GM19043 (cell line): ENCODE results near the gene PIGR.

Experiments
- ATAC-seq: cut with Tn5 transposase; IDR thresholded peaks from one replicate; pipeline ENCODE4 v1.9.1; 2021; ENCODE audit warnings: low read depth; ENCODE audit not compliant: unreplicated experiment

The PIGR gene

DNA sequence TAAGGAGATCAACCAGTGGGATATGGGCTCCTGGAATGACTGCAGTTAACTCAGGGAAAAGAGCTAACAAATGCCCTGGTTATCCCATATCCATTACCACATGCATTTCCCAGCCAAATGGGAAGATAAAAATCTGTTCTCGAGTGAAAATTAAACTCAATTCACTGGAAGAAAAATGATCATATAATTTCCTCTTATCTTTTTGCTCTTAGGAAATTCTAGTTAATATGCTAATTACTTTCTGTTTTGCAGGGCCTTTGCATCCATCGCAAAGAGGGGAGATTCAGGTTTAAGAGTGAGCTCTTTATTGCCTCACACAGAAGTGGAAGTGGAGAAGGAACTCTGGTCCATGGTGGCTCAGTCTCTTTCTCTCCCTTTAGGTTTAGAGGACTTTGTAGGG is 52.9 kb downstream of the PIGR start:
- ATAC-seq: no peak

- no peak for ATAC-seq
Measured at GRCh38 chr1:206892351-206892984, 53.8 kb downstream of the PIGR start.

GRCh38 chr1:206891412-206891811 is 54.9 kb downstream of the PIGR start:
- no peak for ATAC-seq

DNA sequence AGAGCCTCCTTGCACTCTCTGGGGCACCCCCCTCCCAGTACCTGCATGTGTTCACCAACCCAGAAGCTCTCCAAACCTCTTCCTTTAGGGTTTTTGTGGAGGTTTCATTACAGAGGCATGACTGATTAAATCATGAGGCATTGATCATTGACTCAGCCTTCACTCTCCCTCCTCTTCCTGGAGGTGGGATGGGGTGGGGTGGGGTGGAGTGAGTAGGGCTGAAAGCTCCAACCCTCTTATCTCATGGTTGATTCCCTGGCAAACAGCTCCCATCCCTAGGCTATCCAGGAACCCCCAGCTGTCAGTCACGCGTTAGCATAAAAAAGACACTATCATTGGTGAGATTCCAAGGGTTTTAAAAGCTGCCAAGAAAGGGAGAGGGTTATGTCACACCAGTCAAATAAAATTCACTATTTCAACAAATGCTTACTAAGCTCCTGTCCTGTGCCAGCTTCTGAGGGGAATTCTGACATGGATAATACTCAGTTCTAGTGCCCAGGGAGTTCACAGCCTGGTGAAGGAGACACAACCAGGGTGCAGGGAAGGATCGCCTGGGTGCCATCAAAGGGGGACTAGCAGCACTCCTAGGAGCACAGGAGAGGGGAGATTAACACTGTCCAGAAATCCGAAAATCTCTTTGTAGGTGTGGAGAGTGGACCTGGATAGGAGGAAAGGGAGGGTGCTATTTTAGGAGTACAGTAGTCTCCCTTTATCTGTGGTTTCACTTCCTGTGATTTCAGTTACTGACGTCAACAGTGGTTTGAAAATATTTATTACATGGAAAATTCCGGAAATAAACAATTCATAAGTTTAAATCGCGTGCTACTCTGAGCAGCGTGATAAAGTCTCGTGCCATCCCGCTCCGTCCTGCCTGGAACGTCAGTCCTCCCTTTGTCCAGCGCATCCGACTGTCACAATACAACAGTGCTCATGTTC is 55.9 kb downstream of the PIGR start:
- ATAC-seq: no peak

- no peak for ATAC-seq
Measured at GRCh38 chr1:206887701-206888100, 58.6 kb downstream of the PIGR start.

DNA sequence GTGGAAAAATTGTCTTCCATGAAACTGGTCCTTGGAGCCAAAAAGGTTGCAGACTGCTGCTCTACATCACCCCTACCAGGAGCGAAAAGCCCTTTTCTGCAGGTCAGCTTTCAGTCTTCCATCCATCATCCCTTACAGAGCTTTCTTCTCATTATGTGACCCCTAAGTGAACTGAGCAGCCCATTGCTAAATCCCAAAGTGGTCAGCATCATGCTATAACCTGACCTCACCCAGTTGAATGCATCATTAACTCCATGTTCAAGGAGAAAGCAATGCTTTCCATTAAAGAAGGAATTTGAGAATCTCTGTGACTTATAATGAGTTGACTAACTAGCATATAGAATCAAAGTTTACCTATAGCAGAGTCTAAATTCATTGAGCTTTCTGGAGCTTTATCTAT is 59.4 kb downstream of the PIGR start:
- no peak for ATAC-seq

GRCh38 chr1:206885341-206886060 is 60.8 kb downstream of the PIGR start:
- ATAC-seq: no peak

DNA sequence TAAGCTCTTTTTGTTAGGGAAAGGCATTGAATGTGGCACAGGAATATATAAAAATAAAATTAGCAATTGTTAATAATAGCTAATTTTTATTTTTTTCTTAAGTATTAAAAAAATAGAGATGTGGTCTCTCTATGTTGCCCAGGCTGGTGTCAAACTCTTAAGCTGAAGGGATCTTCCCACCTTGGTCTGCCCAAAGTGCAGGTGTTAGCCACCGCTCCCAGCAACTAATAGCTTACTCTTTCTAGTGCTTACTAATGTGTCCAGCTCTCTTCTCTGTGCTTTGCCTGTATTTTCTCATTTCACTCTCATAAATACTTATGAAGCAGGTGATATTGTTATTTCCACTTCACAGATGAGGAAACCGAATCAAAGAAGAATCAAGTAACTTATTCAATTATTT is 62.4 kb downstream of the PIGR start:
- no peak for ATAC-seq

GRCh38 chr1:206883160-206883559 is 63.1 kb downstream of the PIGR start:
- no peak for ATAC-seq

GRCh38 chr1:206882555-206882954 is 63.7 kb downstream of the PIGR start:
- ATAC-seq: no peak

DNA sequence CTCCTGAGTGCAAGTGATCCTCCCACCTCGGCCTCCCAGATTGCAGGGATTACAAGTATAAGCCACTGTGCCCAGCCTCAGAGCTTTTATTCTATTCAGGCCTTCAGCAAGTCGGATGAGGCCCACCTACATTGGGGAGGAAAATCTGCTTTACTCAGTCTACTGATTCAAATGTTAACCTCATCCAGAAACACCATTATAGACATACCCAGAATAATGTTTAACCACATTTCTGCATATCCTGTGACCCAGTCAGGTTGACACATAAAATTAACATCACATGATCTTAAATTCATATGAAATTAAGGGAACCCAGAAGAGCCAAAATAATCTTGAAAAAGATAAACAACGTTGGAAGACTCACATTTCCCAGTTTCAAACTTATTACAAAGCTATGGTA is 66.0 kb downstream of the PIGR start:
- no peak for ATAC-seq
